GM19023 (cell line): ENCODE results near the gene OR4Q3.
"Not testable (repeated sequence)": the region's sequence is repeated elsewhere in the genome, so short reads cannot be mapped to it uniquely, and the experiment has no call there.

Experiments
- ATAC-seq: cut with Tn5 transposase; IDR thresholded peaks from one replicate; pipeline ENCODE4 v1.9.1; 2021; ENCODE audit warnings: mild to moderate bottlenecking, moderate library complexity; ENCODE audit not compliant: unreplicated experiment

Gene OR4Q3

GRCh38 chr14:19743256-19743655, at the start of gene OR4Q3:
TSS of gene OR4Q3 (plus strand) at chr14:19743571.
- ATAC-seq, result no peak

GRCh38 chr14:19729359-19729758, 14.0 kb upstream of the OR4Q3 start:
- ATAC-seq, result no peak

GRCh38 chr14:19729763-19730162, 13.6 kb upstream of the OR4Q3 start:
- ATAC-seq, result no peak

DNA sequence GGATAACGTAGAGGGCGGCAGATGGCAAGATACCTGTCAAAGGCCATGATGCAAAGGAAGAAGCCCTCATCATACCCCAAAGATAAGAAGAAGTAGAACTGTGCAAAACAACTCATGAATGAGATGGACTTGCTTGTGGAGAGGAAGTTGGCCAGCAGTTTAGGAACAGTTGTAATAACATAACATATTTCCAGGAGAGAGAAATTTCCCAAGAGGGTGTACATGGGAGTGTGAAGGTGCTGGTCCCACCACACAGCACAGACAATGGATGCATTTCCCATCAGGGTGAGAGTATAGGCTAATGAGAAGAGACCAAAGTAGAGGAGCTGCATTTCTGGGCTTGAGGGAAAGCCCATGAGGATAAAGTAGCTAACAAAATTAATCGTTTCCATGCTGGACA, 9.5 kb upstream of the OR4Q3 start:
- not testable (repeated sequence) for ATAC-seq

DNA sequence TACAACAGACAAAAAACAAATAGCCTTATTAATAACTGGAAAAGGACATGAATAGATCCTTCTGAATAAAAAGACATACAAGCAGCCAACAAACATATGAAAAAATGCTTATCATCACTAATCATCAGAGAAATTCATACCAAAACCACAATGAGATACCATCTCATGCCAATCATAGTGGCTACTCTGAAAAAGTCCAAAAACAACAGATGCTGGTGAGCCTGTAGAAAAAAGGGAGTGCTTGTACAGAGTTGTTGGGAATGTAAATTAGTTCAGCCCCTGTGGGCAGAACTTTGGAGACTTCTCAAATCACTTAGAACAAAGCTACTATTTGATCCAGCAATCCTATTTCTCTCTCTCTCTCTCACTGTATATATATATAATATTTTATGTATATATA, 8.9 kb downstream of the OR4Q3 start:
- ATAC-seq, result not testable (repeated sequence)

GRCh38 chr14:19754172-19754571, 10.8 kb downstream of the OR4Q3 start:
- no peak for ATAC-seq

GRCh38 chr14:19771491-19771890, 28.1 kb downstream of the OR4Q3 start:
- not testable (repeated sequence) for ATAC-seq

- ATAC-seq, result no peak
Observed at GRCh38 chr14:19771895-19772430, 28.6 kb downstream of the OR4Q3 start.

GRCh38 chr14:19772454-19772853, 29.1 kb downstream of the OR4Q3 start:
- ATAC-seq, result not testable (repeated sequence)

DNA sequence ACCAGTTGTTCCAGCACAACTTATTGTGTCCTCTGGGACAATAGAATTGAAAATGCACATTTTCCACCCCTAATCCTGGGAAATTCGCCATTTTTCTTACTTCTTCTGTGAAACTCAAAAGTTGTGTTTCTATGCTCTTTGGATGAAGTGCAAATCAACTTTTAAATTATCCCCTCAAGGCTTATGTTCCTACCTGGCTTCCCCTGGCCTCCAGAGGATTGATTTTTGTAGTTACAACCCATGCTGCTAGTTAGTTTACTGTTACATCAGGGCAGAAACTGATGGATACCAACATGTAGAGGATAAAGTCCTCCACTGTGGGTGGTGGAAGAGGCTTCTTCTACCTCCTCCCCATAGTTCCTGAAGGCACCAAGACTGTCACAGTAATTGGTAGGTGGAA, 29.8 kb downstream of the OR4Q3 start, which contains the start of gene OR4M1:
Gene OR4M1, plus strand, starts transcription at position 301 of the 400 bp plus-strand sequence. CDS start 6,819 bp downstream, outside the sequence.
- ATAC-seq, result not testable (repeated sequence)

- no peak for ATAC-seq
Observed at GRCh38 chr14:19775587-19775986, 32.2 kb downstream of the OR4Q3 start.

DNA sequence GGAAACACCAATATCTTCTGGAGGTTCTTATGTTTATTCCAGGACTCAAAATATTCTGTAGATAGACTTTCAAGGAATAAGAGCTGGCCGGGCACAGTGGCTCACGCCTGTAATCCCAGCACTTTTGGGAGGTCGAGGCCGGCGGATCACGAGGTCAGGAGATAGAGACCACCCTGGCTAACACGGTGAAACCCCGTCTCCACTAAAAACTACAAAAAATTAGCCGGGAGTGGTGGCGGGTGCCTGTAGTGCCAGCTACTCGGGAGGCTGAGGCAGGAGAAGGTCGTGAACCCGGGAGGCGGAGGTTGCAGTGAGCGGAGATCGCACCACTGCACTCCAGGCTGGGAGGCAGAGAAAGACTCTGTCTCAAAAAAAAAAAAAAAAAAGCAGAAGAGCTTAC, 42.5 kb downstream of the OR4Q3 start:
- ATAC-seq, result not testable (repeated sequence)

DNA sequence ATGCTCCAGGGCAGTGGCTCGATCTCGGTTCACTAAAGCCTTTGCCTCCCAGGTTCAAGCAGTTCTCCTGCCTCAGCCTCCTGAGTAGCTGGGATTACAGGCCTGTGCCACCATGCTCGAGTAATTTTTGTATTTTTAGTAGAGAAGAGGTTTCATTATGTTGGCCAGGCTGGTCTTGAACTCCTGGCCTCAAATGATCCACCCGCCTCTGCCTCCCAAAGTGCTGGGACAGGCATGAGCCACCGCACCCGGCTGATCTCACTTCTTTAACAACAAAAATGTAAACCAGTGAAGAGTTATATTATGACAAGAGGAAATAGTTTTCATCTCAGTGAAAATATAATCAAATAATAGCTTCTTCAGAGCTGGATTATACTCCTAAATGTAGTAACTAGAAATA, 43.9 kb downstream of the OR4Q3 start:
- ATAC-seq, result not testable (repeated sequence)

- not testable (repeated sequence) for ATAC-seq
Observed at GRCh38 chr14:19788150-19788549, 44.8 kb downstream of the OR4Q3 start.

- not testable (repeated sequence) for ATAC-seq
Observed at GRCh38 chr14:19796520-19797108, 53.2 kb downstream of the OR4Q3 start.
